Smooth muscle cell (in vitro differentiated cells): Measurements from ENCODE around the gene GNL2. TPM values are rescaled to one million over a fixed set of nuclear protein-coding genes. Genes with fewer than 3 reads are reported as not detected.
A peak's percentile ranks its signal among the peaks of the same experiment; 100 is the strongest.
"Not testable (repeated sequence)": the region's sequence is repeated elsewhere in the genome, so short reads cannot be mapped to it uniquely, and the experiment has no call there.

Source experiments
- DNase-seq: peaks from one replicate; lab custom pipeline; 2025; ENCODE audit not compliant: unreplicated experiment; lab: John Stamatoyannopoulos, UW
- H2AFZ ChIP-seq: fragments of 200-600 bp; sonication (generic); 2 replicates; pipeline ENCODE4 v1.6.0; 2016; ENCODE audit warnings: antibody characterized with exemption, low read depth, mild to moderate bottlenecking
- H3F3A ChIP-seq: fragments of 200-600 bp; sonication (generic); 2 replicates; pipeline ENCODE4 v1.6.0; 2017; ENCODE audit warnings: antibody characterized with exemption, low read depth
- H3K27ac ChIP-seq: fragments of 200-600 bp; sonication (generic); 2 replicates; pipeline ENCODE4 v1.5.1; 2016; ENCODE audit warnings: low read depth, mild to moderate bottlenecking
- H3K27me3 ChIP-seq: fragments of 200-600 bp; sonication (generic); 2 replicates; pipeline ENCODE4 v1.6.1; 2016; ENCODE audit warnings: low read depth, mild to moderate bottlenecking
- H3K36me3 ChIP-seq: fragments of 200-600 bp; sonication (generic); 2 replicates; pipeline ENCODE4 v1.5.1; 2016; ENCODE audit warnings: low read depth
- H3K4me1 ChIP-seq: fragments of 200-600 bp; sonication (generic); 2 replicates; pipeline ENCODE4 v1.5.1; 2016; ENCODE audit warnings: low read depth
- H3K4me2 ChIP-seq: fragments of 200-600 bp; sonication (generic); 2 replicates; pipeline ENCODE4 v1.6.0; 2016; ENCODE audit warnings: mild to moderate bottlenecking
- H3K4me3 ChIP-seq: fragments of 200-600 bp; sonication (generic); 2 replicates; pipeline ENCODE4 v1.5.1; 2016; ENCODE audit warnings: mild to moderate bottlenecking
- H3K79me2 ChIP-seq: fragments of 200-600 bp; sonication (generic); 2 replicates; pipeline ENCODE4 v1.6.0; 2016; ENCODE audit warnings: low read depth, mild to moderate bottlenecking
- H3K9ac ChIP-seq: fragments of 200-600 bp; sonication (generic); 2 replicates; pipeline ENCODE4 v1.6.0; 2016; ENCODE audit warnings: low read depth
- H3K9me3 ChIP-seq: fragments of 200-600 bp; sonication (generic); replicated peaks from 2 replicates; pipeline ENCODE4 v1.5.1; 2016; ENCODE audit warnings: low read depth
- H4K20me1 ChIP-seq: fragments of 200-600 bp; sonication (generic); 2 replicates; pipeline ENCODE4 v1.6.0; 2016; ENCODE audit warnings: low read depth
- CTCF ChIP-seq: fragments of 200-600 bp; sonication (generic); IDR thresholded peaks from 2 replicates; pipeline ENCODE4 v1.5.1; 2017; ENCODE audit warnings: borderline replicate concordance, mild to moderate bottlenecking, antibody characterized with exemption; ENCODE audit not compliant: insufficient read depth, poor library complexity, severe bottlenecking
- WGBS: methylation state at CpG from one replicate; pipeline ENCODE4 v1.1.7; 2016; ENCODE audit warnings: low lambda C conversion rate; 5-methylcytosine and 5-hydroxymethylcytosine counted together
- polyA plus RNA-seq: library from polyadenylated mRNA; unstranded; fragments of >200 nt; fragmentation: Nextera tagmentation; extraction: Ambion mirVana; gene quantifications from 2 replicates; pipeline ENCODE4 v1.2.1, GENCODE V29; 2016
- total RNA-seq: library from RNA; depleted of rRNA; stranded (reverse); fragments of >200 nt; gene quantifications from 2 replicates; pipeline ENCODE4 v1.2.3, GENCODE V29; 2014

The GNL2 gene
- total and polyA plus RNA-seq, 2 experiments from 2014 or later: 57.4 to 61.2 TPM

GRCh38 chr1:37596182-37596667 lies 488 bp upstream of the GNL2 start:
- peaks cover 13% of the 10 kb centered on the region for H3K36me3 ChIP-seq
- peaks cover 36% of the 10 kb centered on the region for H3K79me2 ChIP-seq
- no peaks in the 10 kb centered on the region for H3F3A ChIP-seq
- no peaks in the 10 kb centered on the region for H3K9me3 ChIP-seq
- peak overlapping the region; percentile 90 for H3K9ac ChIP-seq
- no peak for TF ChIP-seq CTCF
- H3K27me3 ChIP-seq: no peaks in the 10 kb centered on the region
- peaks cover 30% of the 10 kb centered on the region for H4K20me1 ChIP-seq
- DNase-seq: no peak
- peak overlapping the region; percentile 77 for H3K4me3 ChIP-seq
- peak overlapping the region; percentile 99 for H3K4me2 ChIP-seq
- 9% methylated on average over 3 of the region's 3 CpGs for WGBS
- peak overlapping the region; percentile 94 for H3K27ac ChIP-seq
- peak overlapping the region; percentile 79 for H2AFZ ChIP-seq
- H3K4me1 ChIP-seq: peaks cover 14% of the 10 kb centered on the region

GRCh38 chr1:37593726-37594125 lies 2.0 kb downstream of the GNL2 start:
- Histone ChIP-seq H3K9ac (no peak overlapping the region), H3K79me2 (peaks cover 39% of the 10 kb centered on the region), H3K4me2 (peak overlapping the region; percentile 99), H3K27ac (no peak overlapping the region), H3K36me3 (peaks cover 21% of the 10 kb centered on the region), H2AFZ (no peak overlapping the region), H3F3A (no peaks in the 10 kb centered on the region), H4K20me1 (peaks cover 34% of the 10 kb centered on the region), H3K4me3 (no peak overlapping the region), H3K27me3 (no peaks in the 10 kb centered on the region), H3K9me3 (no peaks in the 10 kb centered on the region), H3K4me1 (peaks cover 14% of the 10 kb centered on the region)
- over 99% methylated on average over 6 of the region's 6 CpGs for WGBS
- DNase-seq: no peak
- no peak for TF ChIP-seq CTCF

GRCh38 chr1:37588939-37589338 lies 6.8 kb downstream of the GNL2 start:
- H3K79me2 ChIP-seq: peaks cover 29% of the 10 kb centered on the region
- H3K27me3 ChIP-seq: no peaks in the 10 kb centered on the region
- H3K36me3 ChIP-seq: peaks cover 41% of the 10 kb centered on the region
- H3K4me1 ChIP-seq: peaks cover 1% of the 10 kb centered on the region
- DNase-seq: no peak
- no peaks in the 10 kb centered on the region for H3F3A ChIP-seq
- no peak for TF ChIP-seq CTCF
- H2AFZ ChIP-seq: no peak overlapping the region
- H3K9ac ChIP-seq: no peak overlapping the region
- peaks cover 49% of the 10 kb centered on the region for H4K20me1 ChIP-seq
- no peak overlapping the region for H3K4me3 ChIP-seq
- H3K27ac ChIP-seq: no peak overlapping the region
- H3K9me3 ChIP-seq: no peaks in the 10 kb centered on the region
- no peak overlapping the region for H3K4me2 ChIP-seq
- 96% methylated on average over 2 of the region's 2 CpGs for WGBS

GRCh38 chr1:37584544-37584943 lies 11.2 kb downstream of the GNL2 start:
- H3K79me2 ChIP-seq: peaks cover 10% of the 10 kb centered on the region
- H3K36me3 ChIP-seq: peaks cover 38% of the 10 kb centered on the region

More at GRCh38 chr1:37584544-37584943, 11.2 kb downstream of the GNL2 start:
- not testable (repeated sequence) for H3K27me3 ChIP-seq, H3K4me2 ChIP-seq, H3F3A ChIP-seq, H3K9me3 ChIP-seq, DNase-seq, H3K4me3 ChIP-seq, H3K9ac ChIP-seq, H3K4me1 ChIP-seq, H3K27ac ChIP-seq, H2AFZ ChIP-seq
- peaks cover 42% of the 10 kb centered on the region for H4K20me1 ChIP-seq
- WGBS: 97% methylated on average over 4 of the region's 4 CpGs
